ENCODE data around the gene DPH7. TPM values are rescaled to one million over a fixed set of nuclear protein-coding genes. Genes with fewer than 3 reads are reported as not detected.
"Not testable (repeated sequence)": the region's sequence is repeated elsewhere in the genome, so short reads cannot be mapped to it uniquely, and the experiment has no call there.

The DPH7 gene
- polyA plus RNA-seq, 1 experiment: 19.5 TPM

DNA sequence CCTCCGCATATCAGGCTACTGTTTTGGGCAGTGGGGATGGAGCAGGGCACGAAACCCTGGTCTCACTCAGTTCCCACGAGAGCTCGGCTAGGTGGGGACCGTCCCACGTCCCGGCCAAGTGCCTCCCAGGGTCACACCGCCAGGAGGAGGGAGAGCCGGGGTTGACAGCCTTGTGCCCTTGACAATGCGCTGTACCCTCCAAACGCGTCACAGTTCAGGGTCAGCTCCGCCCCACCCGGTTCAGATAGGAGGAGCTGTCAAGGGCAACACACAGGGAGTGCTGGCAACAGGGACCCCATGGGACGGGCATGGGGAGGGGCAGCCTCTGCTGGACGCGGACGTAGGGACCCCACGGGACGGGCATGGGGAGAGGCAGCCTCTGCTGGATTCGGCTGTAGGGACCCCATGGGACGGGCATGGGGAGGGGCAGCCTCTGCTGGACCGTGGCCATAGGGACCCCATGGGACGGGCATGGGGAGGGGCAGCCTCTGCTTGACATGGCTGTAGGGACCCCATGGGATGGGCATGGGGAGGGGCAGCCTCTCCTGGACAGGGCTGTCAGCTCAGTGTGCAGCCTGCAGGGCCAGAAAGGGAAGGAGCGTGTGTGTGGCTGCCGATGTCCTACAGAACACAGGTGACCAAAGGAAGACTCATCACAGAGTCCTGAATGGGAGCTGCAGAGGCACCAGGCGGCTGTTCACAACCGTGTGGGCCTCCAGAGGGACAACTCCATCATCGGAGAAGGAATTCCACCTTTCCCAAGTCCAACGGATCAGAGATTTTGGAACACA, 57.9 kb downstream of the DPH7 start:
- no peak for DNase-seq (ENCODE audit: low read depth, low spot score)
- Histone ChIP-seq H3K9me3 (ENCODE audit: control insufficient read depth, insufficient read depth, low read length) (peaks cover 9% of the 10 kb centered on the region; the same call in 1 of the 2 replicates), H3K27ac (ENCODE audit: low read depth, low read length) (no peak overlapping the region), H3K4me3 (ENCODE audit: low read depth, low read length) (no peak overlapping the region), H3K27me3 (ENCODE audit: control insufficient read depth, insufficient read depth, low read length) (no peaks in the 10 kb centered on the region)
- TF ChIP-seq, protein P1, sequence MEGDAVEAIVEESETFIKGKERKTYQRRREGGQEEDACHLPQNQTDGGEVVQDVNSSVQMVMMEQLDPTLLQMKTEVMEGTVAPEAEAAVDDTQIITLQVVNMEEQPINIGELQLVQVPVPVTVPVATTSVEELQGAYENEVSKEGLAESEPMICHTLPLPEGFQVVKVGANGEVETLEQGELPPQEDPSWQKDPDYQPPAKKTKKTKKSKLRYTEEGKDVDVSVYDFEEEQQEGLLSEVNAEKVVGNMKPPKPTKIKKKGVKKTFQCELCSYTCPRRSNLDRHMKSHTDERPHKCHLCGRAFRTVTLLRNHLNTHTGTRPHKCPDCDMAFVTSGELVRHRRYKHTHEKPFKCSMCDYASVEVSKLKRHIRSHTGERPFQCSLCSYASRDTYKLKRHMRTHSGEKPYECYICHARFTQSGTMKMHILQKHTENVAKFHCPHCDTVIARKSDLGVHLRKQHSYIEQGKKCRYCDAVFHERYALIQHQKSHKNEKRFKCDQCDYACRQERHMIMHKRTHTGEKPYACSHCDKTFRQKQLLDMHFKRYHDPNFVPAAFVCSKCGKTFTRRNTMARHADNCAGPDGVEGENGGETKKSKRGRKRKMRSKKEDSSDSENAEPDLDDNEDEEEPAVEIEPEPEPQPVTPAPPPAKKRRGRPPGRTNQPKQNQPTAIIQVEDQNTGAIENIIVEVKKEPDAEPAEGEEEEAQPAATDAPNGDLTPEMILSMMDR (IDR thresholded peaks at IDR 0.05; ENCODE audit: low read depth, low read length): no peak
- ChIA-PET CTCF (interaction anchor here (1.3 kb wide), 1 partner anchor 14 kb away, joined by 3 read pairs; no protein-coding TSS in a partner anchor), POLR2A (no interaction called here)

DNA sequence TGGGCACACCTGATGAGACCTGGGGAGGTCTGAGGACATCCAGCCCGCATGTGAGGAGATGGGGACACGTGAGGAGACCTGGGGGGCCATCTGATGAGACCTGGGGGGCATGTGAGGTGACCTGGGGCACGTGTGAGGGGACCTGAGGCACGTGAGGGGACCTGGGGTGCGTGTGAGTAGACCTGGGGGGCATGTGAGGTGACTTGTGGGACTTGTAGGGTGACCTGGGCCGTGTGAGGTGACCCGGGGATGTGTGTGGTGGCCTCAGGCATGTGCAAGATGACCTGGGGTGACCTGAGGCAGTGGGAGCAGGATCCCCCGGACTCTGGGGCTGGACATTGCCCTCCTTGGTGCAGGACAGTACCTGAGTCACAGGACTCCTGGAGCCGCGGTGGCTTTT, 59.2 kb downstream of the DPH7 start:
- DNase-seq (ENCODE audit: low read depth, low spot score): no peak
- Histone ChIP-seq H3K27me3 (ENCODE audit: control insufficient read depth, insufficient read depth, low read length) (no peaks in the 10 kb centered on the region), H3K4me3 (ENCODE audit: low read depth, low read length) (no peak overlapping the region), H3K27ac (ENCODE audit: low read depth, low read length) (no peak overlapping the region), H3K9me3 (ENCODE audit: control insufficient read depth, insufficient read depth, low read length) (peaks cover 9% of the 10 kb centered on the region; the same call in 1 of the 2 replicates)
- CTCF ChIA-PET: interaction anchor here (1.3 kb wide), 1 partner anchor 16 kb away, joined by 3 read pairs; no protein-coding TSS in a partner anchor
- POLR2A ChIA-PET: no interaction called here
- TF ChIP-seq, protein P1 (IDR thresholded peaks at IDR 0.05; ENCODE audit: low read depth, low read length): no peak

DNA sequence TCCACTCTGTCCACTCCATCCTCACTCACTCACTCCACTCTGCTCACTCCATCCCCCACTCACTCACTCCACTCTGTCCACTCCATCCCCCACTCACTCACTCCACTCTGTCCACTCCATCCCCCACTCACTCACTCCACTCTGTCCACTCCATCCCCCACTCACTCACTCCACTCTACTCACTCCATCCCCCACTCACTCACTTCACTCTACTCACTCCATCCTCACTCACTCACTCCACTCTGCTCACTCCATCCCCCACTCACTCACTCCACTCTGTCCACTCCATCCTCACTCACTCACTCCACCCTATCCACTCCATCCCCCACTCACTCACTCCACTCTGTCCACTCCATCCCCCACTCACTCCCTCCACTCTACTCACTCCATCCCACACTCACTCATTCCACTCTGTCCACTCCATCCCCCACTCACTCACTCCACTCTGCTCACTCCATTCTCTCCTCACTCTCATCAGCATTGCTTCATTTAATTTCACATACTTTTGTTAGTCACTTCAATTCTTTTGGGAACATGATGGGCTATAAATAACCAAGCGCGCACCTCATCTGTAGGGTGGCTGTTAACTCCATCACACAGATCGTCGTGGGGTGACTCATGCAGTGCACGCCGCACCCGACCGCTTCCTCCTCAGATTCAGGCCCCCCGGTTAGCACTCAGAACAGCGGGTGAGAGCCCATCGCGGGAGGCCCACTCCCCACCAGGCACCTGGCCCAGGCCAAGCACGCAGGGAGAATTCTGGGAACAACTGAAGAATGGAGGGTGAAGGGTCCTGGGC, 59.9 kb downstream of the DPH7 start:
- DNase-seq (ENCODE audit: low read depth, low spot score); H3K9me3 ChIP-seq (ENCODE audit: control insufficient read depth, insufficient read depth, low read length); POLR2A ChIA-PET; H3K27me3 ChIP-seq (ENCODE audit: control insufficient read depth, insufficient read depth, low read length); H3K4me3 ChIP-seq (ENCODE audit: low read depth, low read length); H3K27ac ChIP-seq (ENCODE audit: low read depth, low read length); CTCF ChIA-PET: not testable (repeated sequence)

DNA sequence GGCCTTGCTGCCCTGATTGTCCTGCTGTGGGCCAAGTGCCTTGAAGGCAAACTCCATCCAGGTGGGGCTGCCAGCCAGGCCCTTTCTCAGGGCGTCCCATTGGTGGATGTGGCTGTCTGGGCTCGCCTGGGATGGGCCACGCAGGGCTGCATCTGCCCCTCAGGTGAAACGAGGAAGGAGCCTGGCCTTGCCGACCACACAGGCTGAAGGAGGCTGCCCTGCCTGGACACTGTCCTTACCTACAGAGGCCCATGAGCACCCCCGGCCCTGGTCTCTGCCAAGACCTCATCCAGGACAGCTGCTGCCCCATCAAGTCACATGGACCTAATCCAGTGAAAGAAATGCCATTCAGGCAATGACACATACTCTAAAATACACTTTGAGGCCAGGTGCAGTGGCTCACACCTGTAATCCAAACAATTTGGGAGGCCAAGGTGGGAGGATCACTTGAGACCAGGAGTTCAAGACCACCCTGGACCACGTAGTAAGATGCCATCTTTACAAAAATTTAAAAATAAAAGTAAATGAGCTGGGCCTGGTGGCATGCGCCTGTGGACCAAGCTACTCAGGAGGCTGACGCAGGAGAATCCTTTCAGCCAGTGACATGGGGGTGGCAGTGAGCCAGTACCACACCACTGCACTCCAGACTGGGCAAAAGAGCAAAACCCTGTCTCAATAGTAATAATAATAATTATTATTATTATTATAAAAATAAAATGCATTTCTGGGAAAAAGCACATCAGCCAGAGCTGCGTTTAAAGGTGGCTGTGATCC, 62.4 kb downstream of the DPH7 start:
- Histone ChIP-seq H3K27me3 (ENCODE audit: control insufficient read depth, insufficient read depth, low read length) (no peaks in the 10 kb centered on the region), H3K4me3 (ENCODE audit: low read depth, low read length) (no peak overlapping the region), H3K27ac (ENCODE audit: low read depth, low read length) (no peak overlapping the region), H3K9me3 (ENCODE audit: control insufficient read depth, insufficient read depth, low read length) (peaks cover 9% of the 10 kb centered on the region; the same call in 1 of the 2 replicates)
- TF ChIP-seq, protein P1 (IDR thresholded peaks at IDR 0.05; ENCODE audit: low read depth, low read length): no peak
- CTCF ChIA-PET: no interaction called here
- DNase-seq (ENCODE audit: low read depth, low spot score): no peak
- POLR2A ChIA-PET: interaction anchor here (0.6 kb wide), 1 partner anchor 424 kb away, joined by 3 read pairs; no protein-coding TSS in a partner anchor

DNA sequence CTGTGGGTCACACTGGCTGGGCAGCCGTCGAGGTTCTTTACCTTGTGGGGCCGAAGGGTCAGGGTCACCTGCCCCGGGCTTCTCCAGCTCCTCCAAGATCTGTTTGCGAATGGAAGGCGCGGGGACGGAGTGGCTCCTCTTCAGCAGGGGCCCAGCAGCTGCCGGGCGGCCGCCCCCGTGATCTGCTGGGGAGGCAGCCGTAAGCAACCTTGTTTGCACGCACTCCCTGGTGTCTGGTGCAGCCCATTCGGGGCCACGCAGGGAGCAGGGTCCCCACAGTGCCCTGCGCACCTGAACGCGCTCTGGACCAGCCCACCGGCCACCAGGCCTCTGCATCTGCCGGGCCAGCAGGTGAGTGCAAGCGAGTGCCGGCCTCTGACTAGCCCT, 63.4 kb downstream of the DPH7 start:
- TF ChIP-seq, protein P1 (IDR thresholded peaks at IDR 0.05; ENCODE audit: low read depth, low read length): no peak
- Histone ChIP-seq H3K9me3 (ENCODE audit: control insufficient read depth, insufficient read depth, low read length) (peaks cover 12% of the 10 kb centered on the region; the same call in 1 of the 2 replicates), H3K27ac (ENCODE audit: low read depth, low read length) (no peak overlapping the region), H3K27me3 (ENCODE audit: control insufficient read depth, insufficient read depth, low read length) (no peaks in the 10 kb centered on the region), H3K4me3 (ENCODE audit: low read depth, low read length) (no peak overlapping the region)
- DNase-seq (ENCODE audit: low read depth, low spot score): no peak
- POLR2A ChIA-PET: no interaction called here
- CTCF ChIA-PET: no interaction called here
